Endothelial cell (in vitro differentiated cells): ENCODE data around the gene FGF12. TPM values are rescaled to one million over a fixed set of nuclear protein-coding genes. Genes with fewer than 3 reads are reported as not detected.

ENCODE experiments used
- DNase-seq: peaks from one replicate; pipeline ENCODE4 v3.0.0; 2021; ENCODE audit warnings: low spot score
- H3K27ac Mint-ChIP-seq: one replicate; pipeline ENCODE4 v1.8.0; 2021; ENCODE audit warnings: mixed read lengths, inconsistent platforms; ENCODE audit not compliant: unreplicated experiment
- H3K27me3 Mint-ChIP-seq: one replicate; pipeline ENCODE4 v1.8.0; 2021; ENCODE audit warnings: mild to moderate bottlenecking, moderate library complexity, mixed read lengths, inconsistent platforms; ENCODE audit not compliant: unreplicated experiment
- H3K36me3 Mint-ChIP-seq: one replicate; pipeline ENCODE4 v1.8.0; 2021; ENCODE audit warnings: mild to moderate bottlenecking, low read depth, mixed read lengths, inconsistent platforms; ENCODE audit not compliant: unreplicated experiment
- H3K4me1 Mint-ChIP-seq: one replicate; pipeline ENCODE4 v1.8.0; 2021; ENCODE audit warnings: mild to moderate bottlenecking, mixed read lengths, inconsistent platforms; ENCODE audit not compliant: unreplicated experiment
- H3K4me3 Mint-ChIP-seq: one replicate; pipeline ENCODE4 v1.8.0; 2021; ENCODE audit warnings: mild to moderate bottlenecking, mixed read lengths, inconsistent platforms; ENCODE audit not compliant: unreplicated experiment
- H3K9me3 Mint-ChIP-seq: one replicate; pipeline ENCODE4 v1.8.0; 2021; ENCODE audit warnings: mixed read lengths, inconsistent platforms; ENCODE audit not compliant: unreplicated experiment
- total RNA-seq: library from RNA; stranded (reverse); fragmentation: NEBNext Ultra II Directional; extraction: Animal tissue kit (Norgen Biotek cat#: 25700); gene quantifications from one replicate; pipeline ENCODE4 v1.2.1, GENCODE V29; 2021; ENCODE audit not compliant: unreplicated experiment
- TF ChIP-seq, protein P1 (sequence below): fragments of 200-600 bp; sonication (generic); IDR thresholded peaks from one replicate; pipeline ENCODE4 v1.5.0; 2021; ENCODE audit warnings: antibody characterized with exemption; ENCODE audit not compliant: unreplicated experiment

FGF12 gene
- total RNA-seq, 1 donor from 2014 or later: 19.1 TPM

DNA sequence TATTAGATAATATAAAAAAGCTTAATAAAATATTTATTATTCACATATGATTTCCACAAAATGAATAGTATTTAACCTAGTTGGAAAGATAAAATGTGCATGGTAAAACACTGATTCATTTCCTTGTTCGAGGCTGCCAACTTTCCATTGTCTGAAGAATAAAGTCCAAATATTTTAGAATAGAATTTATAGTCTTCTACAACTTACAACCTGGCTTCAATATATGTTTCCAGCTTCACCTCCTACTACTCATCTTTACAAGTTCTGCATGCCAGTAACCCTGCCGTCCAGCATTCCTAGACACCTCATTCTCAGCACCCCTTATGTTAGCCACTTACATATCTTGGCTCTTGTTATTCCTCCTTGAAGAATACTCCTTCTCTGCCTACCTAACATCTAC, 244.5 kb downstream of the FGF12 start:
- Mint-ChIP-seq H3K27ac (no peak overlapping the region), H3K9me3 (no peaks in the 10 kb centered on the region), H3K36me3 (no peaks in the 10 kb centered on the region), H3K4me3 (no peak overlapping the region), H3K4me1 (no peaks in the 10 kb centered on the region), H3K27me3 (no peaks in the 10 kb centered on the region)
- TF ChIP-seq, protein P1, sequence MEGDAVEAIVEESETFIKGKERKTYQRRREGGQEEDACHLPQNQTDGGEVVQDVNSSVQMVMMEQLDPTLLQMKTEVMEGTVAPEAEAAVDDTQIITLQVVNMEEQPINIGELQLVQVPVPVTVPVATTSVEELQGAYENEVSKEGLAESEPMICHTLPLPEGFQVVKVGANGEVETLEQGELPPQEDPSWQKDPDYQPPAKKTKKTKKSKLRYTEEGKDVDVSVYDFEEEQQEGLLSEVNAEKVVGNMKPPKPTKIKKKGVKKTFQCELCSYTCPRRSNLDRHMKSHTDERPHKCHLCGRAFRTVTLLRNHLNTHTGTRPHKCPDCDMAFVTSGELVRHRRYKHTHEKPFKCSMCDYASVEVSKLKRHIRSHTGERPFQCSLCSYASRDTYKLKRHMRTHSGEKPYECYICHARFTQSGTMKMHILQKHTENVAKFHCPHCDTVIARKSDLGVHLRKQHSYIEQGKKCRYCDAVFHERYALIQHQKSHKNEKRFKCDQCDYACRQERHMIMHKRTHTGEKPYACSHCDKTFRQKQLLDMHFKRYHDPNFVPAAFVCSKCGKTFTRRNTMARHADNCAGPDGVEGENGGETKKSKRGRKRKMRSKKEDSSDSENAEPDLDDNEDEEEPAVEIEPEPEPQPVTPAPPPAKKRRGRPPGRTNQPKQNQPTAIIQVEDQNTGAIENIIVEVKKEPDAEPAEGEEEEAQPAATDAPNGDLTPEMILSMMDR: no peak
- no peak for DNase-seq

DNA sequence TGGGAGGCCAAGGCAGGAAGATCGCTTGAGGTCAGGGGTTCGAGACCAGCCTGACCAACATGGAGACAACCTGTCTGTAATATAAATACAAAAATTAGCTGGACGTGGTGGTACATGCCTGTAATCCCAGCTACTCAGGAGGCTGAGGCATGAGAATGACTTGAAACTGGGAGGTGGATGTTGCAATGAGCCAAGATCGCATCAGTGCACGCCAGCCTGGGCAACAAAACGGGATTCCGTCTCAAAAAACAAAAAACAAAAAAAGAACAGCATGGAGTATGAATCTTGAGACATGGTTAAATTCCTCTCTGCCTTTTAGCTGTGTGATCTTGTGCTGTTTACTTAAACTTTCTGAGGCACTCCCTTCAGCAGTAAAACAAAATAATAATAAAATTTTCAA, 244.9 kb downstream of the FGF12 start:
- TF ChIP-seq, protein P1: no peak
- DNase-seq: no peak
- Mint-ChIP-seq H3K36me3 (no peaks in the 10 kb centered on the region), H3K27ac (no peak overlapping the region), H3K4me3 (no peak overlapping the region), H3K9me3 (no peaks in the 10 kb centered on the region), H3K27me3 (no peaks in the 10 kb centered on the region), H3K4me1 (no peaks in the 10 kb centered on the region)

DNA sequence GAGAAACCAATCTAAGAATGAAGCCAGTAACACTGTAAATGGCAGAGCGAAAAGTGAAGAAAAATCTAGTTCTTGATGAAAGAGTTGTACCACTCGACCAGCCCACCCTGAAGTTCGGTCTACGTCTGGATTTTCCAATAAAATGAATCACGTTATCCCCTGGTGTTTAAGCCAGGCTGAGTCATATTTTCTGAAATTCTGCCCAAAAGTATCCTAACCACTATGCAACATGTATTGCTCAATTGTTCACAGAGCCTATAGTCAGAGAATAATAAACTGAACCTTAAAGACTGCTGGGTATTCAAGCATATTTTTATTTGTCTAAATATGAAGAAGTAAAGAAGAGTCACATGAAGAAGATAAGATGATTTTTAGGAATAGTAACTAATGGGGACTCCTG, 245.7 kb downstream of the FGF12 start:
- TF ChIP-seq, protein P1: no peak
- no peak overlapping the region for H3K4me3 Mint-ChIP-seq
- no peaks in the 10 kb centered on the region for H3K4me1 Mint-ChIP-seq
- H3K9me3 Mint-ChIP-seq: no peaks in the 10 kb centered on the region
- H3K27ac Mint-ChIP-seq: no peak overlapping the region
- H3K27me3 Mint-ChIP-seq: no peaks in the 10 kb centered on the region
- H3K36me3 Mint-ChIP-seq: no peaks in the 10 kb centered on the region
- no peak for DNase-seq

DNA sequence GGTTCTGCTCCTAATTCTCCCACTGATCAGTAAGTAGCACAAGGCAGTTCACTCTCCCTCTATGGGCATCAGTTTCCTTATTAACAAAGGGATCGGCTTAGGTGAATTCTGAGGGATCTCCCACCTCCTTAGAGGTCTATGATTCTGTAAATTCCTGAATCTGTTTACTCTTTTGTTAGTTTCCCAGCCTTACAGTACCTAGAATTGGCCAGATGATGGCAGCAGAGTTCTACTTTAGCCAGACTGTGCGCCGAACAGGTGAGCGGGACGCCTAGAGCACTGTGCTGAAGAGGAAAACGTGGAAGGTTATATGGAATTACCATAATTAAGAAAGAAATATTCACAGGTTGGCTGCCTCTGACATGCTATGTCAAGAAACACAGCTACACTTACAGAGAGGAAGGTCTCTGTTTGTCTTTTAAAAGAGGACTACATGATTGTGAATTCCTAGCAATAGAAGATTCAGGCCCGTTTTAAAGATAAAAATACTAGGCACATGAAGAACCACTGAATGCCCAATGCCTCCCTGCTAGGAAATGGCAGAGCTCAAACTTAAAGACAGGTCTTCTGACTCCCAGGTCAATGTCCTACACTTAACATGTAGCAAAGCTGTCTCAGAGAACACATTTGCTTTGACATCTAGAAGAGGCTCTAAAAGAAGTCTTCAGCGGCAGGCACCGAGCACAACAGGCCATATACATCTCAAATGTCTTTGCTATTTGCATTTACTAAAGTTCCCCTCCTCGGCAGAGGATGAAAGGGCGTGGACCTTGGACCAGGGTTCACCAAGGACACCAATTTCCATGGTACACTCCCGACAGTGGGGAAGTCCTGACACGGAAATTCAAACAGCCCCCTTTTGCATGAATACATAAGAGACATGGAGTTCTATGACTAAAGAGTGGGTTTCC, 259.9 kb downstream of the FGF12 start:
- no peaks in the 10 kb centered on the region for H3K4me1 Mint-ChIP-seq
- H3K27me3 Mint-ChIP-seq: no peaks in the 10 kb centered on the region
- H3K36me3 Mint-ChIP-seq: no peaks in the 10 kb centered on the region
- TF ChIP-seq, protein P1: peak; percentile 86
- no peak overlapping the region for H3K4me3 Mint-ChIP-seq
- H3K27ac Mint-ChIP-seq: no peak overlapping the region
- H3K9me3 Mint-ChIP-seq: no peaks in the 10 kb centered on the region
- peak; percentile 71 for DNase-seq

DNA sequence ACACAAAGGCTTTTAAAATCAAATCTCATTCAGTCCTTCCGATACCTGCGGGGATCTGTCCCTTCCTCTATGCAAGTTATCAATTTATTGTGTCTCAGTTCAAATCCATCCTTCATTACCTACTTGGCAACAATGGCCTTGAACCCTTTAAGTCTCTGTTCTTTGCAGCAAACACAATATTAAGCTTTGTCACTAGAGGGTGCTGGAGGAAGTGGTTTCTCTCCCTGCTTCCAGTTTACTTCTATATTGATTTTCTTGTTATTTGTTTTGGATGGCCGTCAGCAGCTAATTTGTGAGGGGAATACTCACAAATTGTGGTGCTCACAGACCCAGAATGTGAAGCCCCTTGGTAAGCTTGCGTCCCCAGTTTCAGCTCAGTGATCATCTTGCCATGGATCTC, 278.3 kb downstream of the FGF12 start:
- H3K27me3 Mint-ChIP-seq: no peaks in the 10 kb centered on the region
- H3K9me3 Mint-ChIP-seq: no peaks in the 10 kb centered on the region
- no peaks in the 10 kb centered on the region for H3K36me3 Mint-ChIP-seq
- TF ChIP-seq, protein P1: no peak
- no peak overlapping the region for H3K27ac Mint-ChIP-seq
- peaks cover 14% of the 10 kb centered on the region for H3K4me1 Mint-ChIP-seq
- no peak overlapping the region for H3K4me3 Mint-ChIP-seq
- DNase-seq: no peak
